GM12878 (cell line): Measurements from ENCODE around the gene CDH4. TPM values are rescaled to one million over a fixed set of nuclear protein-coding genes. Genes with fewer than 3 reads are reported as not detected.

Experiments used
- ATAC-seq: fragments of 200-7000 bp; cut with Tn5 transposase; 3 replicates; pipeline ENCODE4 v1.9.1; 2020; ENCODE audit warnings: mild to moderate bottlenecking, moderate library complexity
- BruUV-seq: library from RNA; stranded (reverse); fragments of 400-500 nt; replicated peaks from 2 replicates; lab custom pipeline; 2021; lab: Mats Ljungman, UMichigan
- CTCF ChIA-PET: fragments of 300-600 bp; sonication (Branson Sonifier 250); formaldehyde crosslinking; extraction: SDS; loops from one replicate; lab custom pipeline; 2021; ENCODE audit warnings: inconsistent platforms; lab: Yijun Ruan, JAX
- POLR2A ChIA-PET: fragments of 350-600 bp; formaldehyde crosslinking; extraction: SDS; loops from one replicate; lab custom pipeline; 2021; ENCODE audit warnings: inconsistent platforms; lab: Charles Lee
- RAD21 ChIA-PET: fragments of 300-600 bp; sonication (Branson Sonifier 250); formaldehyde crosslinking; loops from one replicate; lab custom pipeline; 2023; ENCODE audit warnings: antibody characterized with exemption; ENCODE audit not compliant: unreplicated experiment; lab: Charles Lee
- SMC1A ChIA-PET: fragments of 300-600 bp; sonication (Branson Sonifier 250); formaldehyde crosslinking; loops from one replicate; lab custom pipeline; 2023; ENCODE audit not compliant: unreplicated experiment, uncharacterized antibody; lab: Charles Lee
- DNase-seq: peaks from one replicate; pipeline ENCODE4 v3.0.0-alpha.2; 2011; ENCODE audit warnings: low read depth, low spot score
- FAIRE-seq: peaks from 3 replicates; lab custom pipeline; 2011; peaks lifted over from hg19 to GRCh38; lab: Jason Lieb, UNC
- H2AFZ ChIP-seq: 2 replicates; pipeline ENCODE4 v1.6.0; 2011; ENCODE audit warnings: low read depth, low read length, control low read depth; ENCODE audit not compliant: control insufficient read depth
- H3K27ac ChIP-seq: 2 replicates; pipeline ENCODE4 v1.5.1; 2011; ENCODE audit warnings: control low read depth; ENCODE audit not compliant: control insufficient read depth, insufficient read depth
- H3K27me3 ChIP-seq, 2 experiments: replicated peaks in 1 of 2; 2 replicates each; pipeline versions ENCODE4 v1.6.0 to v1.6.1; 2011; ENCODE audit warnings: low read length in 1 of 2; ENCODE audit not compliant: control insufficient read depth in 2 of 2, insufficient read depth in 2 of 2
- H3K36me3 ChIP-seq, 2 experiments: 2 replicates each; pipeline ENCODE4 v1.5.1; 2011; ENCODE audit warnings: low read length in 1 of 2; ENCODE audit not compliant: control insufficient read depth in 2 of 2, insufficient read depth in 2 of 2
- H3K4me1 ChIP-seq: 2 replicates; pipeline ENCODE4 v1.6.1; 2011; ENCODE audit warnings: mild to moderate bottlenecking, low read length, moderate library complexity, mixed read lengths; ENCODE audit not compliant: control insufficient read depth, insufficient read depth
- H3K4me2 ChIP-seq: 2 replicates; pipeline ENCODE4 v1.6.0; 2011; ENCODE audit warnings: control low read depth; ENCODE audit not compliant: control insufficient read depth, insufficient read depth
- H3K4me3 ChIP-seq: fragments of 200-600 bp; sonication (generic); 2 replicates; pipeline ENCODE4 v1.5.1; 2016
- H3K79me2 ChIP-seq: 2 replicates; pipeline ENCODE4 v1.6.0; 2011; ENCODE audit warnings: low read length; ENCODE audit not compliant: control insufficient read depth, insufficient read depth
- H3K9ac ChIP-seq: 2 replicates; pipeline ENCODE4 v1.8.0; 2011; ENCODE audit warnings: low read length, control low read depth, mixed read lengths; ENCODE audit not compliant: control insufficient read depth, insufficient read depth
- H3K9me3 ChIP-seq: replicated peaks from 3 replicates; pipeline ENCODE4 v1.5.1; 2011; ENCODE audit warnings: mild to moderate bottlenecking, low read length; ENCODE audit not compliant: control insufficient read depth, insufficient read depth
- H4K20me1 ChIP-seq: 2 replicates; pipeline ENCODE4 v1.6.0; 2011; ENCODE audit not compliant: control insufficient read depth, insufficient read depth
- CBX5 ChIP-seq: sonication (generic); IDR thresholded peaks from 2 replicates; pipeline ENCODE4 v1.6.1; 2016; ENCODE audit warnings: low read depth, moderate library complexity, mild to moderate bottlenecking, inconsistent platforms
- CHD1 ChIP-seq: IDR thresholded peaks from 2 replicates; pipeline ENCODE4 v1.6.1; 2012; ENCODE audit warnings: low read depth, low read length, improper control_type of control experiment
- IRF4 ChIP-seq: IDR thresholded peaks from 2 replicates; pipeline ENCODE4 v1.6.1; 2011; ENCODE audit warnings: low read depth, low read length
- KLF5 ChIP-seq: fragments of 450-650 bp; IDR thresholded peaks from 2 replicates; pipeline ENCODE4 v1.6.1; 2014; ENCODE audit warnings: mild to moderate bottlenecking; ENCODE audit not compliant: partially characterized antibody
- MEF2A ChIP-seq: IDR thresholded peaks from 2 replicates; pipeline ENCODE4 v1.6.1; 2011; ENCODE audit warnings: low read depth, mild to moderate bottlenecking, low read length, moderate library complexity; ENCODE audit not compliant: insufficient read depth
- RUNX3 ChIP-seq: IDR thresholded peaks from 2 replicates; pipeline ENCODE4 v1.6.1; 2012; ENCODE audit warnings: low read length, inconsistent platforms
- SMAD1 ChIP-seq: fragments of 450-650 bp; IDR thresholded peaks from 2 replicates; pipeline ENCODE4 v1.6.1; 2018; ENCODE audit warnings: mild to moderate bottlenecking, low read depth; ENCODE audit not compliant: partially characterized antibody
- TCF12 ChIP-seq: IDR thresholded peaks from 2 replicates; pipeline ENCODE4 v1.6.1; 2011; ENCODE audit warnings: low read depth, mild to moderate bottlenecking, low read length
- ZBTB11 ChIP-seq: fragments of 450-650 bp; formaldehyde crosslinking; IDR thresholded peaks from 2 replicates; pipeline ENCODE4 v1.5.0; 2022; ENCODE audit warnings: mild to moderate bottlenecking, missing genetic modification characterization
- ZNF274 ChIP-seq: IDR thresholded peaks from one replicate; pipeline ENCODE4 v1.8.0; 2011; ENCODE audit not compliant: insufficient read length, insufficient read depth
- WGBS: methylation state at CpG from one replicate; pipeline ENCODE4 v1.1.6; 2016; ENCODE audit warnings: low lambda C conversion rate; ENCODE audit not compliant: insufficient replicate concordance, insufficient coverage; ENCODE audit errors: missing lambda C conversion rate; 5-methylcytosine and 5-hydroxymethylcytosine counted together
- in situ Hi-C: fragments of 300-500 bp; cut with MboI; formaldehyde crosslinking; loops from 9 replicates; pipeline ENCODE4 v1.14.3; 2018; ENCODE audit warnings: mixed read lengths
- intact Hi-C: fragments of 100-400 bp; cut with micrococcal nuclease; formaldehyde crosslinking; loops from one replicate; pipeline ENCODE4 v1.14.2; 2022; ENCODE audit not compliant: unreplicated experiment
- polyA plus RNA-seq, 11 experiments: library from polyadenylated mRNA; depleted of rRNA in 4 of 11; unstranded in 6 of 11; stranded (reverse) in 5 of 11; fragments of >200 nt; fragmentation: Nextera tagmentation in 4 of 11; fragmentation: Illumina TruSeq in 1 of 11; extraction: Ambion mirVana in 4 of 11; extraction: Trizol in 1 of 11; gene quantifications; 1 replicate in 1 of 11; 2 replicates in 10 of 11; pipeline versions ENCODE4 v1.2.1 to v1.2.3, GENCODE V29; 2011 to 2016; ENCODE audit warnings: inconsistent platforms in 2 of 11, missing spikeins in 2 of 11, low read depth in 1 of 11
- total RNA-seq, 4 experiments: library from RNA; depleted of rRNA in 3 of 4; stranded (reverse); fragments of >200 nt in 3 of 4; fragmentation: Illumina TruSeq in 1 of 4; extraction: Trizol in 1 of 4; gene quantifications; 2 replicates each; pipeline versions ENCODE4 v1.2.1 to v1.2.3, GENCODE V29; 2013 to 2021

Gene CDH4
- total and polyA plus RNA-seq, 10 of the 15 experiments (the other 5 are each of a cell fraction or from before 2014, with no cell fraction given), result not detected

DNA sequence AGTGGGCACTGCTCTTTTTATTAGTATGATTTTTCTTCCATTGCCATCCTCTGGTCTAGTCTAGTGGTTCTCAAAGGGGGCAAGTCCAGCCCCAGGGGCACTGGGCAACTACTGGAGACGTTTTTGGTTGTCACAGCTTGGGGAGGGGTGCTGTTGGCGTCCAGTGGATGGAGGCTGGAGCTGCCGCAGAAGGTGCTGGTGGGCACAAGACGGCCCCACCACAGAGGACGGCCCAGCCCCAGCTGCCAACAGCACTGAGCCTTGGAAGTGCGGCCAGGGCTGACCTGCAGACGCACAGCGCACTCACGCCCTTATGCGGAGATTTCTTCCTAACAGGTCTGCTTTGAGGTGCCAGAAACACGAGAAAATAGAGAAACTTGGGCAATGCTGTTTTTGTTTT is 40.3 kb downstream of the CDH4 start:
- ATAC-seq, result no peak
- Histone ChIP-seq H3K36me3 (no peaks in the 10 kb centered on the region), H2AFZ (no peak overlapping the region), H3K27ac (no peak overlapping the region), H3K4me2 (no peak overlapping the region), H3K27me3 (no peaks in the 10 kb centered on the region), H4K20me1 (no peaks in the 10 kb centered on the region), H3K9ac (no peak overlapping the region), H3K79me2 (no peaks in the 10 kb centered on the region), H3K4me1 (no peaks in the 10 kb centered on the region), H3K4me3 (no peak overlapping the region), H3K9me3 (no peaks in the 10 kb centered on the region; the same call in 2 of the 3 replicates)
- ChIA-PET RAD21 (no interaction called here), SMC1A (no interaction called here), POLR2A (no interaction called here), CTCF (no interaction called here)
- BruUV-seq, result no TSS peak
- TF ChIP-seq SMAD1 (no peak), TCF12 (no peak), MEF2A (no peak), CHD1 (no peak), ZBTB11 (CRISPR knock-in tag) (no peak), CBX5 (no peak), ZNF274 (no peak), IRF4 (no peak), RUNX3 (no peak), KLF5 (no peak)
- intact Hi-C loops, result no loop called here
- DNase-seq, result no peak
- in situ Hi-C loops, result no loop called here
- WGBS, result 45% methylated on average over 11 of the region's 11 CpGs
- no peak for FAIRE-seq
